NCI-H2171 (cell line): ENCODE results near the gene FAM83G.
A peak's percentile ranks its signal among the peaks of the same experiment; 100 is the strongest.

ENCODE experiments used
- DNase-seq: peaks from one replicate; lab custom pipeline; 2025; lab: John Stamatoyannopoulos, UW

The FAM83G gene

DNA sequence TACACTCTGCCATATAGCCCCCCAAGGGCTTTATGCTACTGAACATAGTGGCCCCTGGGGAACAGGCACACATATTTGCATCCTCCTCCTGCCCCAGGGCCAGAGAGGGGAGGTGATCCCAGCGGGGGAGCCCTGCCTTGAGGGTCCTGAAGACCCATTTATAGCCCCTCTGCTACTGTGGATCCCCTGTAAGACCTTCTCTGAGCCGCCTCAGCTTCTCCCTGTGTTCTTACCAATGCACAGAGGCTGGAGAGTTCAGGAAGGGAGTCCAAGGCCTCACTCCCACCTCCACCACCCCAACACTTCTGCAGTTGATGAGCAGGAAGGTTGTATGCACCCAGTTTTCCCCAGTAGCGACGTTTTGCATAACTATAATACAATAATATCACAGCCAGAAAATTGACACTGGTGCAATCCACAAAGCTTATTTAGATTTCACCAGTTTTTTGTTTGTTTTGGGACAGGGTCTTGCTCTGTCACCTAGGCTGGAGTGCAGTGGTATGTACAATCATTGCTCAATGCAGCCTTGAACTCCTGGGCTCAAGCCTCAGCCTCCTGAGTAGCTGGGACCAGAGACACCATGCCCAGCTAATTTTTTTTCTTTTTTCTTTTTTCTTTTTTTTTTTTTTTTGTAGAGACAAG, 1.3 kb upstream of the FAM83G start:
- DNase-seq, result no peak

- DNase-seq, result no peak
Observed at GRCh38 chr17:19005137-19005773, 691 bp upstream of the FAM83G start.

GRCh38 chr17:19003543-19004420, 782 bp downstream of the FAM83G start:
- DNase-seq, result peak; percentile 51

- no peak for DNase-seq
Observed at GRCh38 chr17:19002805-19003542, 1.6 kb downstream of the FAM83G start.

GRCh38 chr17:19001907-19002590, 2.5 kb downstream of the FAM83G start:
- no peak for DNase-seq

DNA sequence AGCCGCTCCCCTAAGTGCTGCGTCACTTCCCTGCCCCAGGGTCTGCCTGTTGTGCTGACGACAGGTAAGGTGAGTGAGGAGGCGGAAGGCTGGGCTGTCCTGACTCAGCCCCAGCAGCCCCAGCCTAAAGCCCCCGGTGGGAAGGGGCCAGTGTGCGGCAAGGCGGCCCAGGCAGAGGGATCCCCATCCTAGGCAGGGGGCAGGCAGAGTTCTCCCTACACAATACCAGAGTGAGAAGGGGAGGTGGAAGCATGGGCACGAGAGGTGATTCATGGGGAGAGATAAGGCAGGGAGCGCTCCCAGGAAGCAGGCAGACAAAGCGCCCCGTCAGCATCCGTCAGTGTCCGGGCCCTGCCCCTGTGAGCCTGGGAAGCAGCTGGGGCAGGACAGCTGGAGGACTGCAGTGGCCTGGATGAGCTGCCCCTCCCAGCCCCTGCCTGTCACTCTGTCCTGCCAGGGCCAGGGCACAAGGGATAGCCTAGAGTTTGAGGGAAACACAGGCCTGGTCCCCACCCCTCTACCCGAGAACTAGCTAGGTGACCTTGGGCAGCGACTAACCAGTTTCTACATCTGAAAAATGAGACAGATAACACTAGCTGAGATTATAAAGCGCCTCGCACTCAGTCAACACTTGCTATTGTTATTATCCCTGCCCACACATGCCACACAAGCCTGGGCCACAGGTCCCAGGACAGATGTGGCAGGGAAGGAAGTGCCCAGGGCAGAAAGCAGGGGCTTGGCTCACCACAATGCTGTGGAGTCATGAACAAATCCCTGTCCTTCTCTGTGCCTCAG, 3.8 kb downstream of the FAM83G start:
- DNase-seq, result no peak

GRCh38 chr17:18999911-19000310, 4.7 kb downstream of the FAM83G start:
- no peak for DNase-seq

DNA sequence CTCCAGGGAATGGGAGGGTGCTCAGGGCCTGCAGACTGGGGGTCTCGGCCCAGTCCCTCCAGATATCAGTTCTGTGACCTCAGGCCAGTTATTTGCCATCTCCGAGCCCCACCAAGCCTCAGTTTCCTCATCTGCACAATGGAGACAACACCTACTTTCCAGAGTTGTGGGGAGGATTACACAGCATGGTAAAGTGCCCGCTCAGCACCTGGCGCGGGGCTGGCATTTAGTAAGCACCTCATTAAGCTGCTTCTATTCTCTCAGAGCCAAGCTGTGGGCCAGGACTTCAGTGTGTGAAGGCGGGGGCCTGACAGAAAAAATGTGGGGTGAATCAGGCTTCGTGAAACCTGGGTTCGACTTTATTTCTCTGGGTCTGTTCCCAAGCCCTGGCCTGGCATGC, 5.2 kb downstream of the FAM83G start:
- DNase-seq, result no peak

DNA sequence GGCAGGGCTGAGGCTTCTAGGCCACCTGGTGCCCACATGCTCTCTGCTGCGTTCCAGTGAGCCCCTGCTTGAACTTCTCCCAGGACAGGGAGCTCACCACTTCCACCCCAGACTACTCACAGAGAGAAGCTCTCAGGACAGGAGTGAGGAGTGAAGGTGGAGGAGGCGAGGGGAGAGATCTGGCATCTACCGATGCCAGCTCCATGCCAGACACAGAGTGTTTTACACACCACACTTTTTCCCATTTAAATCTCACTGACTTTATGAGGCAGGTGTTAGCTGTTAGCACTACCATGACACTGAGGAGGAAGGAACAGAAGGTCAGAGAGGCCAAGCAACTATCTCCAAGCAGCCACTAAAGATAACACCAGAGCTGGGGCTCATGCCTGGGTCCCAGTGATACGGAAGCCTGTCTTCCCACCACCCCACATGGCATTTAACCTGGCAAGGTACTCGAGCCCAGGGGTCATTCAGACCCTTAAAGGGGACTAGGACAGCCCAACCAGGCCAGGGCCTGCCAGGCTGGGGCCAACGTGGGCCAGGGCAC, 6.8 kb downstream of the FAM83G start:
- no peak for DNase-seq

DNA sequence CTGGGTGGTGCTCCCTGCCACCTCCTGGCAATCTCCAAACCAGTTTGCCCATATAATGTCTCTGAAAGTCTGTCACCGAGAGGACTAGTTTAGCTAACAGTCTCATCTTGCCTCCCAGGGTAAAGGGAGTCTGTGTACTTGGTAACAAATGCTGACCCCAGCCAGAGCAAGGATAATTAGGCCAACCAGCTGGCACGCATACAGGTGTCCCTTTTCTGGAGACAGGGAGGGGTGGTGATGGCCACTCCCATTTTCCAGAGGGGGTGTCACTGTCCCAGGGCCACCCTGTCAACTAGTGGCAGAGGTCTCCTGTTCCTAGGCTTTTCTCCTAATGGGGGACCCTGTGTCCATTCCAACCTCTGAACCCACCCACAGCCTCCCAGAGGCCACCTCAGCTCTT, 8.1 kb downstream of the FAM83G start:
- DNase-seq, result no peak

DNA sequence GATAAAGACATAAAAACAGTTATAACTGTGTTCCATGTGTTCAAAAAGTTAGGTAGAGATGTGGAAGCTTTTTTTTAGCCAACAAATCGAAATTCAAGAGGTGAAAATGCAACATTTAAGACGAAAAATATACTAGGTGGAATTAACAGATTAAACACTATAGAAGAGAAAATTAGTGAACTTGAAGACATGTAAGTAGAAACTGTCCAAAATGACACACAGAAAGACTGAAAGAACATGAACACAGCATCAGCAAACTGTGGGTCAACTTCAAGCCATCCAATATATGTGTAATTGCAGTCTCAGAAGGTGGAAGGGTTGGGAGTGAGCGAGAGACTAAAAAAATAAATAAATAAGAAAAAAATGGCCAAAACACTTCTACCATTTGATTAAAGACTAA, 9.3 kb downstream of the FAM83G start:
- DNase-seq, result no peak

DNA sequence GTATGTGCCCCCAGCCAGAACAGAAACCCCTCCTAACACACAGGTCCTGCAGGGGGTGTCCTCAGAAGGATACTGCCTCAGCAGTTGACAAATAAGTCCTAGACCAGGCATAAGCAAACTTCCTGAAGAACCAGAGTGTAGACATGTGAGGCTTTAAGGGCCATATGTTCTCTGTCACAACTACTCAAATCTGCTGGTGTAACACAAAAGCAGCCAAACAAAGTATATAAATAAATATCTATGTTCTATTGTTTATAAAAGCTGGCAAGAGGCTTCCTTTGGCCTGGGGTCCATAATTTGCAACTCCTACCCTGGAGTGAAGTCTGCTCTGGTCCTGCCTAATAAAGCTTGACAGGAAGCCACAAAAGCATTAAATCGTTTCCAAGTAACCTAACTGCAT, 9.9 kb downstream of the FAM83G start:
- no peak for DNase-seq

GRCh38 chr17:18993905-18994526, 10.5 kb downstream of the FAM83G start:
- DNase-seq, result no peak

- no peak for DNase-seq
Observed at GRCh38 chr17:18992454-18993130, 12.0 kb downstream of the FAM83G start.

DNA sequence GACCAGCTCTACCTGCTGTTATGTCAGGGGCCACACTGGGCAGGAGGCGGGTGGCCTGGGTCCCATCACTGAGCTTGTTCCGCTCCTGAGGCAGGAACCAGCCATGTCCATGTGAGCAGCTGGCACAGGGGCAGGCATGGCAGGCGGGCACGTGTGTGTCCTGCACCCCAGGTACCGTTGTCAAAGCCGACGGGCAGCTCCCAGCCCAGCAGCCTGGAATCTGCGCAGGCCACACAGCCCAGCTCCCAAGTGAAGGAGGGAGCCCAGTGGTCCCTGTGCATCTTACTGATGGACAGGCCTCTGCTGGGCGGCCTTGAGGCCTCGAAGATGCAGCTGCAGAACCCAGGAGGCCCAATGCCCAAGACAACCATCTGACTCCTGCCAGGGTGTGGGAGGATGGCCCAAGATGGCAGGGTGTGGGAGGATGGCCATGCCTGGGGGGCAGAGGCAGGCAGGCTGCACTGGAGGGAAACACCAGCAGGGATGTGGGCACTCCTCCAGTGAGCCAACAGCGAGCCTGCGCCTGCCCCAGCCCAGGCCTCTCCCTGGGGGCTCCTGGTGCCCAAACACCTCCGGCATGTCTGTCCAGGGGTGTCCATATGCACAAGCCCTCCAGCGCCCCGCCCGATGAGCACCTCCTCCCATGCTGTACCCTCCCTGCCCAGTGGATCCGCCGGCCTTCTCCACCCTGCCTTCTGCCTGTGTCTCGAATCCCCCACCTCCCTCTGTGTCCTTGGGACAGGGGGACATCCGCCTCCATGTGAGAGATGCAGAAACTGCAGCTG, 12.8 kb downstream of the FAM83G start:
- no peak for DNase-seq

DNA sequence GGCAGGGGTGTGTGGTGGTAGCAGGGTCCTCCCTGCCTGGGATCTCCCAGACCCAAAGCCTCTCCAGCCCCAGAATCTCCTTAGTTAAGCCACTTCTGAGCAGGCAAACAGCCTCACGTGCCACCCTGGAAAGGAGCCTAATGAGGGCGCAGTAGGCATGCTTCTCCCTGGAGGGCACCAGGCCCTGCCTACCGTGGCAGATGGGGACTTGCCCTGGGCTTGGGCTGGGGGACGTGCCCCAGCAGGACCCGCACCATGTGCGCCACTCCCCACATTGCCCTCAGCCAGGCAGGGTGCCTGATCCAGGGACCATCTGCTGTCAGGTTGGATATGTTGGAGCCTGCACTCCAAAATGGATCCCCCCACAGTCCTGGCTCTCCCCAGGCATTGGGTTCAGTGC, 14.2 kb downstream of the FAM83G start:
- DNase-seq, result peak; percentile 97

DNA sequence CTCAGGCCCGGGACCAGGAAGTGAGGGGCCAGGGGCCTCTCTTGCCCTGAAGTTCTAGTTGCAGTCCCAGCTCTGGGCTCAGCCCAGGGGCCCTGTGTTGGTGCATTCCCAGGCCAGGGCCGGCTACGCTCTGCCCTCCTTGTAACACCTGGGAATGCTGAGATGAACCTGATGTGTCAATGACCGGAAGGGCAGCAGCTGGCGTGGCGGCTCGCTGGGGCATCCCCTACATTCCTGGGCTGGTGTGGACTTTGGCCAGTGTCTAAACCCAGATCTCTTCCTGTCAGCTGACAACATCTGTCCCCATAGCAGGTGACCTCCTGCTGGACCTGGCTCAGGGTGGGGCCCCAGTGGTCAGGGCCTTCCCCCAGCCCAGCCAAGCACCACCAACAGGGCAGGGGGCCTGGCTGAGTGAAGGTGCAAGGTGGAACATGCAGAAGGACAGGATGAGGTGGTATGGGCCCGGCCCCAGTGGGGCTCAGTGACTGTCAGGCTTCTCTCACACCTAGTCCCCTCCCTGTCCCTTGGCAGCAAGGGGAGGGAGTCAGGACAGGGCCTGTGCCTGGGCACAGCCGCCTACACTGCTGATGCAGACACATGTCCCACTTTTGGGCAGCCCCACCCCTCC, 15.9 kb downstream of the FAM83G start:
- DNase-seq, result no peak

GRCh38 chr17:18987862-18988545, 16.6 kb downstream of the FAM83G start:
- no peak for DNase-seq
